WERI-Rb-1 (cell line): Measurements from ENCODE around the gene ITGA11.

Source experiments
- DNase-seq: peaks from one replicate; pipeline ENCODE4 v3.0.0-alpha.2; 2020
- H3K27ac ChIP-seq: fragments of 250-450 bp; sonication (Bioruptor Pico); 2 replicates; pipeline ENCODE4 v1.5.1; 2020; ENCODE audit warnings: mild to moderate bottlenecking, moderate library complexity
- H3K27me3 ChIP-seq: fragments of 250-450 bp; sonication (Bioruptor Pico); 2 replicates; pipeline ENCODE4 v1.5.1; 2021; ENCODE audit warnings: mild to moderate bottlenecking, low read depth, moderate library complexity; ENCODE audit not compliant: insufficient read depth, severe bottlenecking
- H3K36me3 ChIP-seq: fragments of 250-450 bp; sonication (Bioruptor Pico); 2 replicates; pipeline ENCODE4 v1.5.1; 2020; ENCODE audit warnings: mild to moderate bottlenecking, moderate library complexity
- H3K4me3 ChIP-seq: 2 replicates; pipeline ENCODE4 v1.5.1; 2011; ENCODE audit warnings: low read depth, mild to moderate bottlenecking, control low read depth, low read length
- H3K9me3 ChIP-seq: fragments of 250-450 bp; sonication (Bioruptor Pico); 2 replicates; pipeline ENCODE4 v1.5.1; 2021; ENCODE audit warnings: mild to moderate bottlenecking, moderate library complexity; ENCODE audit not compliant: severe bottlenecking
- TF ChIP-seq, protein P1 (sequence below): IDR thresholded peaks from 2 replicates; pipeline ENCODE4 v1.5.1; 2011; ENCODE audit warnings: low read depth, mild to moderate bottlenecking, control low read depth, inconsistent platforms, low read length

Gene ITGA11

DNA sequence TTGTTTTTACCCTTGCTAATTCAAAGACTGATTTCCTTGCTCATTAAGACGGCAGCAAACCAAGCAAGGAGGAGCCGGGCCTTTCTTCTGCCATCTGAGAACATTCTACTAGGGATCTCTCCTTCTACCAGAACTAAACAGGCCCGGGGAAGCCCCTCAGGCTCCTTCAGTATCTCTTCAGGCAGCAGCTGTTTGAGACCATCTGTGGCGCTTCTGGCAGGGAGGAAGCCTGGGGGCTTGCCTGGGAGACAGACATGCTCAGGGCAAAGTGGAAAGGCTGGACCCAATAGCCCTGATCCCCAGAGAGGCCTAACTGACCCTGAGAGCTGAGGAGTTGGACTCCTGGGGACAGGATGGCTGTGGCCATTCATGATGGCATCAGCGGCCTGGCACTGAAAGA is 86.5 kb downstream of the ITGA11 start:
- TF ChIP-seq, protein P1, sequence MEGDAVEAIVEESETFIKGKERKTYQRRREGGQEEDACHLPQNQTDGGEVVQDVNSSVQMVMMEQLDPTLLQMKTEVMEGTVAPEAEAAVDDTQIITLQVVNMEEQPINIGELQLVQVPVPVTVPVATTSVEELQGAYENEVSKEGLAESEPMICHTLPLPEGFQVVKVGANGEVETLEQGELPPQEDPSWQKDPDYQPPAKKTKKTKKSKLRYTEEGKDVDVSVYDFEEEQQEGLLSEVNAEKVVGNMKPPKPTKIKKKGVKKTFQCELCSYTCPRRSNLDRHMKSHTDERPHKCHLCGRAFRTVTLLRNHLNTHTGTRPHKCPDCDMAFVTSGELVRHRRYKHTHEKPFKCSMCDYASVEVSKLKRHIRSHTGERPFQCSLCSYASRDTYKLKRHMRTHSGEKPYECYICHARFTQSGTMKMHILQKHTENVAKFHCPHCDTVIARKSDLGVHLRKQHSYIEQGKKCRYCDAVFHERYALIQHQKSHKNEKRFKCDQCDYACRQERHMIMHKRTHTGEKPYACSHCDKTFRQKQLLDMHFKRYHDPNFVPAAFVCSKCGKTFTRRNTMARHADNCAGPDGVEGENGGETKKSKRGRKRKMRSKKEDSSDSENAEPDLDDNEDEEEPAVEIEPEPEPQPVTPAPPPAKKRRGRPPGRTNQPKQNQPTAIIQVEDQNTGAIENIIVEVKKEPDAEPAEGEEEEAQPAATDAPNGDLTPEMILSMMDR = no peak
- H3K36me3 ChIP-seq = no peaks in the 10 kb centered on the region
- H3K9me3 ChIP-seq = no peaks in the 10 kb centered on the region
- no peak overlapping the region for H3K4me3 ChIP-seq
- DNase-seq = peak; percentile 24
- no peaks in the 10 kb centered on the region for H3K27me3 ChIP-seq
- H3K27ac ChIP-seq = no peak overlapping the region

GRCh38 chr15:68344600-68344999 is 87.4 kb downstream of the ITGA11 start:
- Histone ChIP-seq H3K27ac (no peak overlapping the region), H3K4me3 (no peak overlapping the region), H3K27me3 (no peaks in the 10 kb centered on the region), H3K36me3 (no peaks in the 10 kb centered on the region), H3K9me3 (no peaks in the 10 kb centered on the region)
- TF ChIP-seq, protein P1 = no peak
- DNase-seq = no peak

- H3K27ac ChIP-seq = no peak overlapping the region
- no peaks in the 10 kb centered on the region for H3K36me3 ChIP-seq
- TF ChIP-seq, protein P1 = no peak
- H3K4me3 ChIP-seq = no peak overlapping the region
- H3K27me3 ChIP-seq = no peaks in the 10 kb centered on the region
- no peak for DNase-seq
- H3K9me3 ChIP-seq = no peaks in the 10 kb centered on the region
Observed at GRCh38 chr15:68343579-68344225, 88.3 kb downstream of the ITGA11 start.

GRCh38 chr15:68341760-68342725 is 89.9 kb downstream of the ITGA11 start:
- Histone ChIP-seq H3K27me3 (no peaks in the 10 kb centered on the region), H3K36me3 (no peaks in the 10 kb centered on the region), H3K9me3 (no peaks in the 10 kb centered on the region), H3K4me3 (no peak overlapping the region), H3K27ac (no peak overlapping the region)
- TF ChIP-seq, protein P1 = no peak
- no peak for DNase-seq

DNA sequence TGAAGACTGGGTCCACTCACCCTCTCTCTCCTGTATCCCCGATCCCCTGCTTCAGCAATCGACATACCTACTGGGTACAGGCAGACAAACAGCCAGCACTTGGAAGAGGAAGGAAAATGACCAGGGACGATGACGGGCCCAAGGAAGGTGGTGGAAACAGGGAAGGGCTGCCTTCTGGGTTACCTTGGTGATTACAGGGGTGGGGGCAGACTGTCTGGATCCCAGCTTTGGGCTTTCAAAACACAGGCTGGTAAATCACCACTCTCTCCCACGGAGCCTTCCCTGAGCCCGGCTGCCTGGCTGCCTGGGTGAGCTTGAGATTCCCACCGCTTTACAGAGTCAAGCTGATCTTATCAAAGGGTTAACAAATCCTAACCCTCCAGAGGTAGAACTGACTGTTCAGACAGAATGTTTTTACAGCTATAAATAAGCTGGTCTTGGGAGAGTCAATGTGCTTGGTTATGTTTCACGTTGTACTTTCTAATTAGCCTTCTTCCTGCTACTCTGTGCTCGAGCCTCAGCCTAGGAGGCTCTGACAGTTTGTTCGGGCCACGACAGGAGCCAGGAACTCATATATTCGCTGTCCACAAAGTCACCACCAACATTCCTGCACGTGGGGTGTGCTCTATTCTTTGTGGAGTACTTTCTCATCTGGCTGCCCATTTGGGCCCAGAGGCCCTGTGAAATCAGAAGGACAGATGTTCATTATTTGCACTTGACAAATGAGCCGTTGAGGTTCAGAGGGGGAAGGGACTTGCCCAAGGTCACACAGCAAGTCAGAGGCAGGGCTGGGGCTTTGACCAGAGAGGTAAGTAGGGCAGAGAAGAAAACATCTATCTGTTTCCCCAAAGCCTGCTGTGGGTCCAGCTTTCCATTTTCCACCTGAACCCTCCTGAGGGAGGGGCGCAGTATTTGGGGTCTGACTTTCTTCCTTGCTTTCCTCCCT is 91.0 kb downstream of the ITGA11 start:
- Histone ChIP-seq H3K27me3 (no peaks in the 10 kb centered on the region), H3K36me3 (no peaks in the 10 kb centered on the region), H3K27ac (no peak overlapping the region), H3K9me3 (no peaks in the 10 kb centered on the region), H3K4me3 (no peak overlapping the region)
- DNase-seq = no peak
- TF ChIP-seq, protein P1 = no peak
